CD4-positive, alpha-beta T cell (primary cell): ENCODE data around the gene PLA2G5. TPM values are rescaled to one million over a fixed set of nuclear protein-coding genes. Genes with fewer than 3 reads are reported as not detected.

Source experiments
- ATAC-seq: fragments of 200-7000 bp; cut with Tn5 transposase; one replicate; pipeline ENCODE4 v1.10.0; 2022; ENCODE audit warnings: mild to moderate bottlenecking; ENCODE audit not compliant: poor library complexity
- CTCF ChIA-PET: fragments of 350-600 bp; sonication (Branson Sonifier 250); formaldehyde crosslinking; loops from one replicate; lab custom pipeline; 2021; ENCODE audit warnings: antibody characterized with exemption, inconsistent platforms; lab: Charles Lee
- POLR2A ChIA-PET: fragments of 350-600 bp; sonication (Branson Sonifier 250); formaldehyde crosslinking; loops from one replicate; lab custom pipeline; 2021; ENCODE audit warnings: antibody characterized with exemption, inconsistent platforms; lab: Charles Lee
- DNase-seq, 14 experiments: peaks; one replicate each; pipeline ENCODE4 v3.0.0-alpha.2; 2013 to 2020; ENCODE audit warnings: mixed read lengths in 2 of 14
- H3K27ac ChIP-seq, 2 donors: one replicate each; pipeline versions ENCODE4 v1.5.1 to v1.7.0; 2013; ENCODE audit warnings: low read length in 2 of 2, low read depth in 1 of 2, mild to moderate bottlenecking in 1 of 2
- H3K27me3 ChIP-seq, 2 experiments: 1 replicate in 1 of 2; 2 replicates in 1 of 2; pipeline versions ENCODE4 v1.6.1 to v1.7.0; 2013; ENCODE audit warnings: low read length in 2 of 2, control low read depth in 1 of 2, mild to moderate bottlenecking in 1 of 2, moderate library complexity in 1 of 2; ENCODE audit not compliant: insufficient read depth in 2 of 2, control insufficient read depth in 1 of 2
- H3K36me3 ChIP-seq: one replicate; pipeline ENCODE4 v1.6.1; 2013; ENCODE audit warnings: low read length, control low read depth; ENCODE audit not compliant: insufficient read depth
- H3K4me1 ChIP-seq: one replicate; pipeline ENCODE4 v1.6.1; 2013; ENCODE audit warnings: low read length, control low read depth; ENCODE audit not compliant: insufficient read depth
- H3K4me3 ChIP-seq: one replicate; pipeline ENCODE4 v1.5.1; 2013; ENCODE audit warnings: mild to moderate bottlenecking, low read length, moderate library complexity
- H3K9me3 ChIP-seq, 2 experiments: 1 replicate in 1 of 2; 2 replicates in 1 of 2; pipeline versions ENCODE4 v1.6.1 to v1.7.0; 2013; ENCODE audit warnings: low read length in 2 of 2, mild to moderate bottlenecking in 2 of 2, control low read depth in 1 of 2, moderate library complexity in 1 of 2; ENCODE audit not compliant: control insufficient read depth in 1 of 2, insufficient read depth in 1 of 2
- H3K27ac Mint-ChIP-seq: one replicate; pipeline ENCODE4 v1.8.0; 2020; ENCODE audit warnings: mixed read lengths
- H3K27me3 Mint-ChIP-seq: one replicate; pipeline ENCODE4 v1.8.0; 2021; ENCODE audit warnings: mixed read lengths
- H3K36me3 Mint-ChIP-seq: one replicate; pipeline ENCODE4 v1.8.0; 2021; ENCODE audit warnings: low read depth, mixed read lengths
- H3K4me1 Mint-ChIP-seq: one replicate; pipeline ENCODE4 v1.8.0; 2021; ENCODE audit warnings: low read depth, mixed read lengths
- H3K4me3 Mint-ChIP-seq: one replicate; pipeline ENCODE4 v1.8.0; 2020; ENCODE audit warnings: mild to moderate bottlenecking, mixed read lengths
- H3K9me3 Mint-ChIP-seq: one replicate; pipeline ENCODE4 v1.8.0; 2020; ENCODE audit warnings: mixed read lengths
- CTCF ChIP-seq: fragments of 200-600 bp; IDR thresholded peaks from one replicate; pipeline ENCODE4 v1.8.0; 2022; ENCODE audit warnings: antibody characterized with exemption, mild to moderate bottlenecking
- intact Hi-C, 2 experiments: fragments of 100-400 bp; cut with DNase I in 1 of 2; cut with micrococcal nuclease in 1 of 2; formaldehyde crosslinking; loops; one replicate each; pipeline versions ENCODE4 v1.15.1 to v1.9.0; 2023 to 2025; cut with DNase I, micrococcal nuclease
- total RNA-seq, 174 experiments: library from RNA in 2 of 174; stranded (reverse) in 2 of 174; gene quantifications; one replicate each; pipeline ENCODE4 v1.2.3 and lab custom pipeline; 2021 to 2026

The PLA2G5 gene
- total RNA-seq, 2 experiments from 2014 or later = not detected

GRCh38 chr1:20082772-20083171, 12.8 kb downstream of the PLA2G5 start:
- Mint-ChIP-seq H3K27ac (no peak overlapping the region), H3K27me3 (peaks cover 21% of the 10 kb centered on the region), H3K4me1 (peaks cover 3% of the 10 kb centered on the region), H3K9me3 (no peaks in the 10 kb centered on the region), H3K4me3 (no peak overlapping the region), H3K36me3 (no peaks in the 10 kb centered on the region)
- Histone ChIP-seq H3K27ac (no peak overlapping the region), H3K9me3 (no peaks in the 10 kb centered on the region), H3K36me3 (no peaks in the 10 kb centered on the region), H3K4me3 (no peak overlapping the region), H3K27me3 (peaks cover 6 to 8% of the 10 kb centered on the region in 2 experiments), H3K4me1 (peaks cover 8% of the 10 kb centered on the region)
- no peak for DNase-seq
- intact Hi-C loops = no loop called here
- ATAC-seq = no peak
- TF ChIP-seq CTCF = no peak
- POLR2A ChIA-PET = no interaction called here
- CTCF ChIA-PET = no interaction called here

- H3K36me3 Mint-ChIP-seq = no peaks in the 10 kb centered on the region
- peaks cover 3% of the 10 kb centered on the region for H3K4me1 Mint-ChIP-seq
- TF ChIP-seq CTCF = no peak
- H3K9me3 Mint-ChIP-seq = no peaks in the 10 kb centered on the region
- Histone ChIP-seq H3K27me3 (peaks cover 6% of the 10 kb centered on the region in 2 experiments), H3K9me3 (no peaks in the 10 kb centered on the region), H3K4me1 (peaks cover 8% of the 10 kb centered on the region), H3K36me3 (no peaks in the 10 kb centered on the region), H3K27ac (no peak overlapping the region), H3K4me3 (no peak overlapping the region)
- ChIA-PET CTCF (no interaction called here), POLR2A (no interaction called here)
- no peak overlapping the region for H3K4me3 Mint-ChIP-seq
- H3K27ac Mint-ChIP-seq = no peak overlapping the region
- DNase-seq = no peak
- peaks cover 15% of the 10 kb centered on the region for H3K27me3 Mint-ChIP-seq
- intact Hi-C loops = no loop called here
- ATAC-seq = no peak
Observed at GRCh38 chr1:20083178-20083944, 13.4 kb downstream of the PLA2G5 start.

- DNase-seq = no peak
- H3K4me1 Mint-ChIP-seq = no peaks in the 10 kb centered on the region
- ATAC-seq = no peak
- no peaks in the 10 kb centered on the region for H3K36me3 Mint-ChIP-seq
- intact Hi-C loops = no loop called here
- Histone ChIP-seq H3K4me3 (no peak overlapping the region), H3K4me1 (no peaks in the 10 kb centered on the region), H3K36me3 (no peaks in the 10 kb centered on the region), H3K9me3 (no peaks in the 10 kb centered on the region), H3K27ac (no peak overlapping the region), H3K27me3 (peaks cover 0 to 5% of the 10 kb centered on the region in 2 experiments)
- H3K9me3 Mint-ChIP-seq = no peaks in the 10 kb centered on the region
- ChIA-PET CTCF (no interaction called here), POLR2A (no interaction called here)
- TF ChIP-seq CTCF = no peak
- no peak overlapping the region for H3K4me3 Mint-ChIP-seq
- H3K27me3 Mint-ChIP-seq = peaks cover 13% of the 10 kb centered on the region
- no peak overlapping the region for H3K27ac Mint-ChIP-seq
Observed at GRCh38 chr1:20086800-20087199, 16.8 kb downstream of the PLA2G5 start.
